ENCODE data around the gene ADAMTS2. TPM values are rescaled to one million over a fixed set of nuclear protein-coding genes. Genes with fewer than 3 reads are reported as not detected.

The ADAMTS2 gene
- total and polyA plus RNA-seq, 7 experiments from 2014 or later = not detected

GRCh38 chr5:179264053-179264782 lies 81.0 kb downstream of the ADAMTS2 start:
- no peak overlapping the region for H3K27ac ChIP-seq (ENCODE audit: low read depth, low read length)
- H3K9me3 Mint-ChIP-seq = no peaks in the 10 kb centered on the region
- H3K27me3 ChIP-seq (ENCODE audit: control insufficient read depth in 2 of 2, insufficient read depth in 2 of 2, low read length in 2 of 2) = no peaks in the 10 kb centered on the region
- no peak overlapping the region for H3K27ac Mint-ChIP-seq
- H3K27me3 Mint-ChIP-seq = peaks cover 0 to 3% (median 0%) of the 10 kb centered on the region in 5 donors
- H3K36me3 ChIP-seq (ENCODE audit: control insufficient read depth in 2 of 3, insufficient read depth in 3 of 3, low read length in 3 of 3) = no peaks in the 10 kb centered on the region
- ATAC-seq (no peak), DNase-seq (peak in 1 of 9 donors; percentile 9)
- no peaks in the 10 kb centered on the region for H3K4me1 ChIP-seq (ENCODE audit: control insufficient read depth in 2 of 2, insufficient read depth in 2 of 2, low read length in 2 of 2)
- H3K4me3 Mint-ChIP-seq = no peak overlapping the region
- no peaks in the 10 kb centered on the region for H3K36me3 Mint-ChIP-seq
- intact Hi-C loops (cut with micrococcal nuclease) = no loop called here
- no peaks in the 10 kb centered on the region for H3K9me3 ChIP-seq (ENCODE audit: control insufficient read depth in 2 of 3, low read length in 3 of 3)
- POLR2A ChIA-PET = no interaction called here
- H3K4me3 ChIP-seq (ENCODE audit: low read length) = no peak overlapping the region
- H3K4me1 Mint-ChIP-seq = no peaks in the 10 kb centered on the region
- CTCF ChIA-PET = no interaction called here

DNA sequence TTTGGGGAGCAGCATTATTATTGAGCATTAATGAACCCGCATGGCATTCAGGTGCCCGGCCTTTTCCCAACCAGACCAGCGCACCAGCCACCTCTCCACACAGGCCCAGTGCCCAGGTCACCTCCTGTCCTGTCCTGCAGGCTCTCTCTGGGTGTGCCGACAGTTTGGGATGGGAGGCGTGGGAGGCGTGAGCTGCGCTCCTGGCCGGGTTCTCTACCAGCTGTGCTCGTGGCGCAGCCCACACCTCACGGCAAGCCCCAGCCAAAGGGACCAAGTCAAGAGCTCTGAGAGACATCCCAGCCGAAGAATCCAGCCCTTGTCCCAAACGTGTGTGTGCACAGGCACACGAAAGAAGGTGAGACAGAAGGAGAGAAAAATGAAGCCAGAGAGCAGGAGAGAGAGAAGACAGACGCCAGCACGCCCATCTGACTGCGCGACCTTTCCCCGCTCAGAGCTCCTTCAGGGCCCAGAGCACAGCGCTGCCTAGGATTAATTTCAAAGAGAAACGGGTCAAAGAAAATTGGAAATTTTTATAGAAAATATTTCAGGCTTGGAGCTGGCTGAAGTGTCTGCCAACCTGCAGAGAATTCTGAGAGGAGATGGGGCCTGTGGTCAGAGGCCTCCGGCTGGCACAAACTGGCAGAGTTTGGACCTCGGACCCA lies 81.7 kb downstream of the ADAMTS2 start:
- Mint-ChIP-seq H3K9me3 (no peaks in the 10 kb centered on the region), H3K27ac (no peak overlapping the region), H3K36me3 (no peaks in the 10 kb centered on the region), H3K4me1 (no peaks in the 10 kb centered on the region), H3K4me3 (no peak overlapping the region), H3K27me3 (peaks cover 0 to 3% (median 0%) of the 10 kb centered on the region in 5 donors)
- Histone ChIP-seq H3K4me1 (ENCODE audit: control insufficient read depth in 2 of 2, insufficient read depth in 2 of 2, low read length in 2 of 2) (no peaks in the 10 kb centered on the region), H3K27ac (ENCODE audit: low read depth, low read length) (no peak overlapping the region), H3K36me3 (ENCODE audit: control insufficient read depth in 2 of 3, insufficient read depth in 3 of 3, low read length in 3 of 3) (no peaks in the 10 kb centered on the region), H3K4me3 (ENCODE audit: low read length) (no peak overlapping the region), H3K9me3 (ENCODE audit: control insufficient read depth in 2 of 3, low read length in 3 of 3) (no peaks in the 10 kb centered on the region), H3K27me3 (ENCODE audit: control insufficient read depth in 2 of 2, insufficient read depth in 2 of 2, low read length in 2 of 2) (no peaks in the 10 kb centered on the region)
- DNase-seq (no peak), ATAC-seq (no peak)
- intact Hi-C loops (cut with micrococcal nuclease) = no loop called here
- POLR2A ChIA-PET = no interaction called here
- CTCF ChIA-PET = no interaction called here

DNA sequence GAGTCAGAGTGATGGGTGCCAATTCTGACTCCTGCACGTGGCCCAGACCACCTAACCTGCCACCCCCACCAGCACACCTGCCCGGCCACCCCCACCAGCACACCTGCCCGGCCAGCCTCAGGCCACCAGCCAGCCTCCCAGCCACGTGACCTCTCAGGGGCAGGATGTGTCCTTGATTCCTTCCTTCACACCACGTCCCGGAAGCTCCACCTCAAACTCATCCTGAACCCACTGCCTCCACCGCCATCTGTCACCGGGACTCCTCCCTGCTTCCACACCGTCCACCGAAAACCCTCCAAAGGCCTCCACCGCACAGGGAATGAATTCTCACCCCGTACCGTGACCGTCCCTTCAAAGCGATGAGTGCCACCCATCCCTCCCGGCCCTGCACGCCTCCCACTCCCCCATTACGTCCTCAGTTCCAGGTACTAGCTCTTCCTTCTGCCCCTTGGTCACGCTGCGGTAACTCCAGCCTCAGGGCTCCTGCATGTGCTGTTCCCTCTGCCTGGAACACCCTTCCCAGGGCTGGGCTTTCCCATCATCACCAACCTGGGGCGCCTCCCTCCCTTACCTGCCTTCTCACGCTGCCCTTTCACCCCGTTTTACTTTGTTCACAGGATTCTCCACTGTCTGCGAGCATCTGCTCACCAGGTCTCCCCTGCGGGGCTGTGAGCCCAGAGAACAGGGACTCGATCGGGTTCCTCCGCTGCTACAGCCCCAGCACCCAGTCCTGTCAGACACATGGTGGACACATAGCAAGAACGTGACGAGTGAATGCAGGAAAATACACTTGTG lies 82.9 kb downstream of the ADAMTS2 start:
- Histone ChIP-seq H3K27me3 (ENCODE audit: control insufficient read depth in 2 of 2, insufficient read depth in 2 of 2, low read length in 2 of 2) (no peaks in the 10 kb centered on the region), H3K4me1 (ENCODE audit: control insufficient read depth in 2 of 2, insufficient read depth in 2 of 2, low read length in 2 of 2) (no peaks in the 10 kb centered on the region), H3K27ac (ENCODE audit: low read depth, low read length) (no peak overlapping the region), H3K4me3 (ENCODE audit: low read length) (no peak overlapping the region), H3K9me3 (ENCODE audit: control insufficient read depth in 2 of 3, low read length in 3 of 3) (no peaks in the 10 kb centered on the region), H3K36me3 (ENCODE audit: control insufficient read depth in 2 of 3, insufficient read depth in 3 of 3, low read length in 3 of 3) (no peaks in the 10 kb centered on the region)
- peaks cover 0 to 3% (median 0%) of the 10 kb centered on the region in 5 donors for H3K27me3 Mint-ChIP-seq
- no peaks in the 10 kb centered on the region for H3K4me1 Mint-ChIP-seq
- H3K9me3 Mint-ChIP-seq = no peaks in the 10 kb centered on the region
- H3K27ac Mint-ChIP-seq = no peak overlapping the region
- H3K4me3 Mint-ChIP-seq = no peak overlapping the region
- intact Hi-C loops (cut with micrococcal nuclease) = no loop called here
- DNase-seq (peak in 1 of 9 donors; percentile 16), ATAC-seq (no peak)
- H3K36me3 Mint-ChIP-seq = no peaks in the 10 kb centered on the region
- POLR2A ChIA-PET = no interaction called here
- CTCF ChIA-PET = no interaction called here

DNA sequence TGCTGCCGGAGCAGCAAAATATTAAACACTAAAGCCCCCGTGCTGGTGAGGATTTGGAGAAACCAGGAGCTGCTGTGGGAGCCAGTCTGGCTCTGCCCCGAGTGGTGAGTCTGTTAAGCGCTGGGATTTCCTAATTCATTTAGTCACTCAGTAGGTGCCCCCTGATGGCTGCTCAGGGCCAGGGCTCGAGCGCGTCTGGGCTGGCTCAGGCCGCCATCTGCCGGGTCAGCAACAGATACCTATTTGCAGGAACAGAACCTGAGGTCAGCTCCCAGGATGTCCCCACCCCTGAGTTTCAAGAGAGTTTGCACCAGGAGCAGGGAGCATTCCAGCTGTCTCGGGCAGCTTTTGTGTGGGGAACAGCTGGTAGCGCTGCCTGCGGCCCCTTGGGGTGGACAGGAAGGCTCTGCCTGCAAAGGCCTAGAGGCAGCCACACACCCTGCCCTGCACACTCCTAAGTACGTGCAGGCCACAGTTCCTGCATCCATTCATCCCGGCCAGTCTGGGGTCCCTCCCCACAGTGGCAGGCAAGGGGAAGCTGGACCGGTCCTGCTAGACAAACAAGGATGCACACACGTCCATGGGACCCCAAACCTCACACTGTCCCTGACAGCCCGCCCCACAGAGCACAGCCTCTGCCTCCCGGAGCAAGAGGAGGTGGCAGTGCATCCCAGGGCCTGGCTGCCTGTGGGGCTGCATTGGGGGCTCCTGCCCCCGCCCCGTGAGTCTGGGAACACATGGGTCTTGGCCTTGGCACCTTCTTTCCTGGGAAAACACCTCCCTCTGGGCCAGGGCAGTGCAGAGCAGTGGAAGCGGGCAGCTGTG lies 83.7 kb downstream of the ADAMTS2 start:
- Mint-ChIP-seq H3K9me3 (no peaks in the 10 kb centered on the region), H3K4me3 (no peak overlapping the region), H3K36me3 (no peaks in the 10 kb centered on the region), H3K27ac (no peak overlapping the region), H3K4me1 (no peaks in the 10 kb centered on the region), H3K27me3 (peaks cover 0 to 3% (median 0%) of the 10 kb centered on the region in 5 donors)
- ChIA-PET POLR2A (no interaction called here), CTCF (no interaction called here)
- Histone ChIP-seq H3K4me3 (ENCODE audit: low read length) (no peak overlapping the region), H3K4me1 (ENCODE audit: control insufficient read depth in 2 of 2, insufficient read depth in 2 of 2, low read length in 2 of 2) (no peaks in the 10 kb centered on the region), H3K27ac (ENCODE audit: low read depth, low read length) (no peak overlapping the region), H3K27me3 (ENCODE audit: control insufficient read depth in 2 of 2, insufficient read depth in 2 of 2, low read length in 2 of 2) (no peaks in the 10 kb centered on the region), H3K36me3 (ENCODE audit: control insufficient read depth in 2 of 3, insufficient read depth in 3 of 3, low read length in 3 of 3) (no peaks in the 10 kb centered on the region), H3K9me3 (ENCODE audit: control insufficient read depth in 2 of 3, low read length in 3 of 3) (no peaks in the 10 kb centered on the region)
- peak in 1 of 9 donors; percentile 15 for DNase-seq
- no peak for ATAC-seq
- intact Hi-C loops (cut with micrococcal nuclease) = no loop called here

DNA sequence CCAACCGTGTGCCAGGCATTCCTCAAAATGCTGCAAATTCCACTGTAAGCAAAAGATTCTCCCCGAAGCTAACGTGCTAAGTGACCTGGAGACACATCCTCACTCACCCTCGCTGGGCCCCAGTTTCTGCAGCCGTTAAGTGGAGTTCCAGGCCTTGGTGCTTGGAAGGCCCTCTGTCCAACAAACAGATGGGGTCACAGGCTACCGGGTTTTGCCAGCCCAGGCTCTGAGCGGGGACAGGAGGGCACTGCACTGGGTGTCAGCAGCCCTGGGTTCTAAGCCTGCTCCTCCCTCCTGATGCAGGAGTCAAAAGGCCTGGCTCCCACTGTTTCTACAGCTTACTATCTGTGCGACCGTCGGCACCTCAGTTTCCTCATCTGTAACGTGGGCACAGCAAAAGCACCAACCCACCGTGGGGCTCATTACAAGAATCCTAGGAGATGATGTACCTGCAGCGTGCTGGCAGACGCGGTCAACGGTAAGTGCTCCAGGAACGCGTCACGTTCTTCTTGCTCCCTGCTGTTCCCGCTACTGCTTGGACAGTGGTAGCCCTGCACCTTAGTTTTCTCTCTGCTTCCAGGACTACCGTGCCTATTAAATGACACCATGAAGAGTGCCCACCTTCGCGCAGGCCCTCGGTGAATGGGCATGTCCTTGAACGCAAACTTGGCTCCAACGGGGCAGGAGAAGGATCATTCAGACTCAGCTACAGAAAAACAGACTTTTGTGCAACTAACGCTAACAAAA lies 84.8 kb downstream of the ADAMTS2 start:
- H3K27ac ChIP-seq (ENCODE audit: low read depth, low read length) = no peak overlapping the region
- CTCF ChIA-PET = no interaction called here
- H3K27me3 Mint-ChIP-seq = peaks cover 0 to 6% (median 0%) of the 10 kb centered on the region in 5 donors
- intact Hi-C loops (cut with micrococcal nuclease) = no loop called here
- H3K36me3 Mint-ChIP-seq = no peaks in the 10 kb centered on the region
- H3K9me3 ChIP-seq (ENCODE audit: control insufficient read depth in 2 of 3, low read length in 3 of 3) = no peaks in the 10 kb centered on the region
- no peak overlapping the region for H3K4me3 Mint-ChIP-seq
- H3K4me1 ChIP-seq (ENCODE audit: control insufficient read depth in 2 of 2, insufficient read depth in 2 of 2, low read length in 2 of 2) = no peaks in the 10 kb centered on the region
- H3K36me3 ChIP-seq (ENCODE audit: control insufficient read depth in 2 of 3, insufficient read depth in 3 of 3, low read length in 3 of 3) = no peaks in the 10 kb centered on the region
- no peaks in the 10 kb centered on the region for H3K27me3 ChIP-seq (ENCODE audit: control insufficient read depth in 2 of 2, insufficient read depth in 2 of 2, low read length in 2 of 2)
- ATAC-seq (no peak), DNase-seq (peak in 1 of 9 donors; percentile 15)
- no peak overlapping the region for H3K4me3 ChIP-seq (ENCODE audit: low read length)
- POLR2A ChIA-PET = no interaction called here
- H3K9me3 Mint-ChIP-seq = no peaks in the 10 kb centered on the region
- no peaks in the 10 kb centered on the region for H3K4me1 Mint-ChIP-seq
- no peak overlapping the region for H3K27ac Mint-ChIP-seq

DNA sequence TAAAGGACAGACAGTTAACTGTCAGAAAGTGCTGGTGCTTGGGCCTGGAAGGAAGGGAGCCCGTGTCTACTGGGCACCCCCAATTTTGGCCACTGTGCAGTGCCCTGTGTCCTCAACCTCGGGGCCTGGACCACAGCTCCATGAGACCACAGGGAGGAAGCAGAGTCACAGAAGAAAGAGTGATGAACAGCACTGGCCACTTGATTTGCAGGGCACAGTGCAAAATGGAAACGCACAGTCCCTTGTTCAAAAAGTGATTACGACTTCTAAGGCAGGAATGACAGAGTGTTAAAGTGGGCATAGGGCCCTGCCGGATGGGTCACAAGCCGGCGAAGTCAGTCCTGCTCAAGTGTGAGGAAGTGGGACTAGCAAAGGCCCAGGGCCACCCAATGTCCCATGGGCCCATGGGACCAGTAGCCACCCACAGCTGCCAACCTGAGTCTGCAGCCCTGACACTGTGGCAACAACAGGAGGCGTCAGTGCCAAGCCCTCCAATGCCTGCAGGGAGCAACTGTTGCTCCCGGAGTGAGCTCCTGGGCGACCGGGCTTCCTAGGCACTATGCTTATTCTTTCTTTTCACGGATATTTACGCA lies 85.4 kb downstream of the ADAMTS2 start:
- intact Hi-C loops (cut with micrococcal nuclease) = no loop called here
- H3K27ac Mint-ChIP-seq = no peak overlapping the region
- POLR2A ChIA-PET = no interaction called here

More for the DNA sequence above, 85.4 kb downstream of the ADAMTS2 start:
- Mint-ChIP-seq H3K4me1 (no peaks in the 10 kb centered on the region), H3K9me3 (peaks cover 0 to 3% (median 0%) of the 10 kb centered on the region in 11 donors), H3K4me3 (no peak overlapping the region), H3K36me3 (no peaks in the 10 kb centered on the region), H3K27me3 (peaks cover 0 to 10% (median 4%) of the 10 kb centered on the region in 5 donors)
- Histone ChIP-seq H3K4me1 (ENCODE audit: control insufficient read depth in 2 of 2, insufficient read depth in 2 of 2, low read length in 2 of 2) (no peaks in the 10 kb centered on the region), H3K27me3 (ENCODE audit: control insufficient read depth in 2 of 2, insufficient read depth in 2 of 2, low read length in 2 of 2) (no peaks in the 10 kb centered on the region), H3K36me3 (ENCODE audit: control insufficient read depth in 2 of 3, insufficient read depth in 3 of 3, low read length in 3 of 3) (no peaks in the 10 kb centered on the region), H3K9me3 (ENCODE audit: control insufficient read depth in 2 of 3, low read length in 3 of 3) (no peaks in the 10 kb centered on the region), H3K4me3 (ENCODE audit: low read length) (no peak overlapping the region), H3K27ac (ENCODE audit: low read depth, low read length) (no peak overlapping the region)
- DNase-seq (no peak), ATAC-seq (no peak)
- CTCF ChIA-PET = no interaction called here

Measured in naive thymus-derived CD4-positive, alpha-beta T cell (primary cell).